ENCODE measurements around the gene ZYG11B. TPM values are rescaled to one million over a fixed set of nuclear protein-coding genes. Genes with fewer than 3 reads are reported as not detected.
"Not testable (repeated sequence)": the region's sequence is repeated elsewhere in the genome, so short reads cannot be mapped to it uniquely, and the experiment has no call there.

The ZYG11B gene
- total and polyA plus RNA-seq, 2 experiments from 2014 or later: 5.4 to 34.4 TPM

GRCh38 chr1:52727956-52728656, 1.9 kb downstream of the ZYG11B start:
- Histone ChIP-seq H3K4me3 (no peak overlapping the region), H3K79me2 (peaks cover 67% of the 10 kb centered on the region), H4K20me1 (ENCODE audit: insufficient read depth, poor library complexity, severe bottlenecking) (peaks cover 22% of the 10 kb centered on the region), H3K9me3 (ENCODE audit: low read depth) (no peaks in the 10 kb centered on the region), H2AFZ (no peak overlapping the region), H3K27me3 (no peaks in the 10 kb centered on the region), H3K36me3 (replicated peaks; ENCODE audit: insufficient read depth, low read depth) (no peaks in the 10 kb centered on the region), H3K4me2 (peak overlapping the region; percentile 86), H3K27ac (no peak overlapping the region), H3K4me1 (ENCODE audit: insufficient read depth) (peaks cover 7% of the 10 kb centered on the region), H3K9me2 (replicated peaks; ENCODE audit: insufficient read depth) (no peaks in the 10 kb centered on the region)
- DNase-seq (ENCODE audit: low spot score): no peak
- no peak for TF ChIP-seq EZH2 (IDR thresholded peaks at IDR 0.05; ENCODE audit: borderline replicate concordance)
- WGBS (ENCODE audit: low lambda C conversion rate, missing lambda C conversion rate): 77% methylated on average over 6 of the region's 6 CpGs

GRCh38 chr1:52733368-52733767, 7.1 kb downstream of the ZYG11B start:
- no peak overlapping the region for H3K27ac ChIP-seq
- no peak overlapping the region for H3K4me2 ChIP-seq
- no peak for TF ChIP-seq EZH2 (IDR thresholded peaks at IDR 0.05; ENCODE audit: borderline replicate concordance)
- TF ChIP-seq CTCF (IDR thresholded peaks at IDR 0.05; ENCODE audit: poor library complexity): no peak
- no peak for TF ChIP-seq EZH2phosphoT487 (IDR thresholded peaks at IDR 0.05; ENCODE audit: low read depth, severe bottlenecking, unreplicated experiment)
- H3K36me3 ChIP-seq (replicated peaks; ENCODE audit: insufficient read depth, low read depth): no peaks in the 10 kb centered on the region
- H3K79me2 ChIP-seq: peaks cover 95% of the 10 kb centered on the region
- no peaks in the 10 kb centered on the region for H3K27me3 ChIP-seq
- no peak overlapping the region for H3K4me3 ChIP-seq
- no peaks in the 10 kb centered on the region for H3K9me3 ChIP-seq (ENCODE audit: low read depth)
- no peak overlapping the region for H2AFZ ChIP-seq
- no peak for DNase-seq (ENCODE audit: low spot score)
- 94% methylated on average over 3 of the region's 3 CpGs for WGBS (ENCODE audit: low lambda C conversion rate, missing lambda C conversion rate)
- H3K4me1 ChIP-seq (ENCODE audit: insufficient read depth): no peaks in the 10 kb centered on the region
- H3K9me2 ChIP-seq (replicated peaks; ENCODE audit: insufficient read depth): no peaks in the 10 kb centered on the region
- peaks cover 13% of the 10 kb centered on the region for H4K20me1 ChIP-seq (ENCODE audit: insufficient read depth, poor library complexity, severe bottlenecking)

- H3K27me3 ChIP-seq; H3K36me3 ChIP-seq (replicated peaks; ENCODE audit: insufficient read depth, low read depth); DNase-seq (ENCODE audit: low spot score); H3K4me1 ChIP-seq (ENCODE audit: insufficient read depth); H3K27ac ChIP-seq; H4K20me1 ChIP-seq (ENCODE audit: insufficient read depth, poor library complexity, severe bottlenecking); H3K9me3 ChIP-seq (ENCODE audit: low read depth); H3K9me2 ChIP-seq (replicated peaks; ENCODE audit: insufficient read depth); H2AFZ ChIP-seq; H3K4me2 ChIP-seq; H3K4me3 ChIP-seq: not testable (repeated sequence)
- peaks cover 95% of the 10 kb centered on the region for H3K79me2 ChIP-seq
- WGBS (ENCODE audit: low lambda C conversion rate, missing lambda C conversion rate): 100% methylated on average over 9 of the region's 9 CpGs
Observed at GRCh38 chr1:52735371-52735770, 9.1 kb downstream of the ZYG11B start.

GRCh38 chr1:52738148-52738547, 11.9 kb downstream of the ZYG11B start:
- Histone ChIP-seq H3K27me3 (no peaks in the 10 kb centered on the region), H3K4me3 (no peak overlapping the region), H3K4me2 (no peak overlapping the region), H3K79me2 (peaks cover 89% of the 10 kb centered on the region), H4K20me1 (ENCODE audit: insufficient read depth, poor library complexity, severe bottlenecking) (peaks cover 12% of the 10 kb centered on the region), H2AFZ (no peak overlapping the region), H3K4me1 (ENCODE audit: insufficient read depth) (no peaks in the 10 kb centered on the region), H3K9me3 (ENCODE audit: low read depth) (no peaks in the 10 kb centered on the region), H3K36me3 (replicated peaks; ENCODE audit: insufficient read depth, low read depth) (no peaks in the 10 kb centered on the region), H3K27ac (no peak overlapping the region), H3K9me2 (replicated peaks; ENCODE audit: insufficient read depth) (no peaks in the 10 kb centered on the region)
- no peak for TF ChIP-seq EZH2 (IDR thresholded peaks at IDR 0.05; ENCODE audit: borderline replicate concordance)
- no peak for TF ChIP-seq EZH2phosphoT487 (IDR thresholded peaks at IDR 0.05; ENCODE audit: low read depth, severe bottlenecking, unreplicated experiment)
- TF ChIP-seq CTCF (IDR thresholded peaks at IDR 0.05; ENCODE audit: poor library complexity): no peak
- DNase-seq (ENCODE audit: low spot score): no peak
- 88% methylated on average over 5 of the region's 5 CpGs for WGBS (ENCODE audit: low lambda C conversion rate, missing lambda C conversion rate)

All from hepatocyte (in vitro differentiated cells).